ENCODE results near the gene APOA1. TPM values are rescaled to one million over a fixed set of nuclear protein-coding genes. Genes with fewer than 3 reads are reported as not detected.
"Not testable (repeated sequence)": the region's sequence is repeated elsewhere in the genome, so short reads cannot be mapped to it uniquely, and the experiment has no call there.

APOA1 gene
- total RNA-seq, 1 donor from 2014 or later: not detected

- no peak for DNase-seq (ENCODE audit: low read depth in 2 of 2)
Measured at GRCh38 chr11:116814502-116814901, 22.9 kb downstream of the APOA1 start.

DNA sequence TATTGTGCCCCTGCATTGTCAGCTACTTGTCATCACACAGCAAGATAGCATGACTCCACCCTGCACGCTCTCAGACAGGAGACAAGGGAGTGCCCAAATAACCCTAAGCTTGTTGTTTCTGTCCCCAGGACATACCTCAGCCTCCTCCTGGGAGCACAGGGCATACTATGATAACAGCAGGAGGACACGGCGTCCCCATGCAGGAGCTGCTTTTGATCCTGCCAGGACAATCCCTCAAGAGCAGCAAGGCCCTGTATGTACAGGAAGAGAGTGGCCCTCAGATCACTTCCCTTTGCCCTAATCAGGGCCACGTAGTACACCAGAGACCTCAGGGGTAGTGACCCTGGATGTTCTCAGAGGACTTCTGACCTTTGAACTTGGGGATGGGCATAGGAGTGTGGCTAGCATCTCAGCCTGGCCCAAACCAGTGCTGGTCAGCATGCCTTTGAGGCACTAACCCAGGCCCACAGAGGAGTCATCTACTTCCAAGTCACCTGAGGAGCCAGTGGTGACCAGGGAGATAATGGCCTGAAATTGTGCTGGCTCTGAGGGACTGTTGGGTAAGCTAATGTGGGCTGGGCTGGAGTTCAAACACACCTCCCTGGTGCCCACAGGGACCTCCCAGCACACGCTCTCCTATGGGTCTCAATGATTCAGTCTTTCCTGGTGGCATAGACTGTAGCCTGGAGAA, 23.5 kb downstream of the APOA1 start:
- DNase-seq (ENCODE audit: low read depth in 2 of 2): no peak

GRCh38 chr11:116813170-116813569, 24.3 kb downstream of the APOA1 start:
- no peak for DNase-seq (ENCODE audit: low read depth in 2 of 2)

DNA sequence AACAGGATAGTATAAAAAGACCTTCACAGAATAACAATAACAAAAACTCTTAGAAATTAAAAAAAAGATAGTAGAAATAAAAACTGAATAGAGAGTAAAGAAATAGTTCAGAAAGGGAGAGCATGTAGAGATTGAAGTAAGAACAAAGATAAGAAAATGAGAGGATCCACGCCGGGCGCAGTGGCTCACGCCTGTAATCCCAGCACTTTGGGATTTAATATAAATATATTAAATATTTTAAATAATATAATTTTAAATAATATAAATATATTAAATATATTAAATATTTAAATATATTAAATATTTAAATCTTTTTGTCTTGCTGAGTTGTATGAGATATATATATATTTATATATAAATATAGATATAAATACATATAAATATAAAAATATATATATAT, 25.3 kb downstream of the APOA1 start:
- DNase-seq (ENCODE audit: low read depth in 2 of 2): no peak

DNA sequence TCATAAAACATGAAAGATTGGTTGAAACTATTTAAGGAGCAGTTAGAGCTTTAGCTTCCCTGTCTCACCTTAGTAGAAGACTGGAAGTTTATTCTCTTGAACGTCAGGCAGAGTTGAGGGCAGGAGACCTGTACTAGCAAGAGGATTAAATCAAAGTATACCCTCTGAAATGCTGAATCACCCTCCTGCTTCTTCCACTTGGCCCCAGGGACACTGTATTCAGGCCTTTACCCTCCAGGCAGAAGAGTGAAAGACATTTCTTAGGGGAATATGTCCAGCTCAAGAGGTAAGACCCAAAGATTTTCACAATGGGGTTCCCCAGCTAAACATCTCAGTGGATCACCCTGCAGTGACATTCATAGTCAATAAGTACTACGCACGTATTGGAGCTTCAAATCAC, 26.2 kb downstream of the APOA1 start:
- DNase-seq (ENCODE audit: low read depth in 2 of 2): no peak

- DNase-seq (ENCODE audit: low read depth in 2 of 2): no peak
Measured at GRCh38 chr11:116808262-116809175, 28.9 kb downstream of the APOA1 start.

GRCh38 chr11:116807601-116808261, 29.7 kb downstream of the APOA1 start:
- no peak for DNase-seq (ENCODE audit: low read depth in 2 of 2)

DNA sequence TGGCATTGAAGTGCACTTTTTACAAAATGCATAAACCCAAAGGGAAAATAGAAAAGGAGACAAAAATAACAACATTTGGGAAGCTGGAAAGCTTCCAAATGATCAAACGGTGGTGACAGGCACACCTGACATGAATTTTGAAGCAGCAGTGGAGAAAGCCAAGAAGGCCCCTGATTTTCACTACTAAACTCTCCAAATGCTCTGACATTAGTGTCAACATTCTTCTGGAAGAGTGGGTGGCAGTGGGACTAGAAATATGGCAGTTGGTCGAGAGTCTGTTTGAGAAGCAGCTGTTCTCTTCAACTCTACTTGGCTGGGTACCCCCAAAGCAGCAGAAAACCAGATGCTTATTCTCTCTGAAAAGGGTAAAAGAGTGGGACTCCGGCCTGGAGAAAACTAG, 33.4 kb downstream of the APOA1 start:
- no peak for DNase-seq (ENCODE audit: low read depth in 2 of 2)

GRCh38 chr11:116801662-116802061, 35.8 kb downstream of the APOA1 start:
- not testable (repeated sequence) for DNase-seq (ENCODE audit: low read depth in 2 of 2)

- no peak for DNase-seq (ENCODE audit: low read depth in 2 of 2)
Measured at GRCh38 chr11:116800610-116801009, 36.8 kb downstream of the APOA1 start.

GRCh38 chr11:116798368-116798767, 39.1 kb downstream of the APOA1 start:
- DNase-seq (ENCODE audit: low read depth in 2 of 2): no peak

- DNase-seq (ENCODE audit: low read depth in 2 of 2): no peak
Measured at GRCh38 chr11:116797816-116798215, 39.6 kb downstream of the APOA1 start.

DNA sequence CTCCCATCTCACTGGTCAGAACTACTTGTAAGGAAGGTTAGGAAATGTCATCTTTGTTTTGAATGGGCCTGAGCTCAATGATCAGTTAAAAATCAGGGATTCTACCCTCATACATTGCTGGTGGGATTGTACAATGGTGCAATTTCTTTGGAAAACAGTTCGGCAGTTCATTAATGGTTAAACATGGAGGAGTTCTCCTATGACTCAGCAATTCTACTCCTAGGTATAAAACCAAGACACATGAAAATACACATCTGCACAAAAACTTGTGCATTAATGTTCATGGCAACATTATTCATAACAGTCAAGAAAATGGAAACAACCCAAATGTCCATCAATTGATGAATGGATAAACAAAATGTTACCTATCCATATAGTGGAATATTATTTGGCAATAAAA, 40.9 kb downstream of the APOA1 start:
- no peak for DNase-seq (ENCODE audit: low read depth in 2 of 2)

- no peak for DNase-seq (ENCODE audit: low read depth in 2 of 2)
Measured at GRCh38 chr11:116794851-116795250, 42.6 kb downstream of the APOA1 start.

DNA sequence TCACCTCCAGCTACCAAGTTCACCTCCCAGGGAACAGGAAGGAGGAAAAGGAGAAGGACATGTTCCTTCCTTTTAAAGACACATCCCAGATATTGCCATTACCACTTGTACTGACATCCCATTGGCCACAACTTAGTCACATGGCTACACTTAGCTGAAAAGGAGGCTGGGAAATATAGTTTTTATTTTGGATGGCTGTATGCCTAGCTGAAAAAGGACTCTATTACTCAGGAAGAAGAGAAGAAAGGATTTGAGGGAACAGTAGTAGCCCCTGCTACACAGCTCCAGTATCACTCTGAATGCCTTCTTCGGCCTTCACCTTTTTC, 43.7 kb downstream of the APOA1 start:
- DNase-seq (ENCODE audit: low read depth in 2 of 2): no peak

- DNase-seq (ENCODE audit: low read depth in 2 of 2): no peak
Measured at GRCh38 chr11:116792869-116793771, 44.3 kb downstream of the APOA1 start.

GRCh38 chr11:116792144-116792868, 45.1 kb downstream of the APOA1 start:
- no peak for DNase-seq (ENCODE audit: low read depth in 2 of 2)

GRCh38 chr11:116791813-116792143, 45.6 kb downstream of the APOA1 start, which contains the start of gene APOA5:
TSS of gene APOA5 (minus strand) at chr11:116791879. CDS start at chr11:116791860, 19 bp downstream.
- no peak for DNase-seq (ENCODE audit: low read depth in 2 of 2)

- peak; percentile 28 to 69 for DNase-seq (ENCODE audit: low read depth in 2 of 2)
Measured at GRCh38 chr11:116791002-116791812, 46.2 kb downstream of the APOA1 start.

All from dermis microvascular lymphatic vessel endothelial cell (primary cell).